Measurements from ENCODE around the gene RMI1. TPM values are rescaled to one million over a fixed set of nuclear protein-coding genes. Genes with fewer than 3 reads are reported as not detected.

The RMI1 gene
- total and polyA plus RNA-seq, 2 donors (not counting 3 experiments of a cell fraction or from before 2014, with no cell fraction given) = 1.1 to 11.5 TPM

- H3K9me1 ChIP-seq (replicated peaks; ENCODE audit: control insufficient read depth, extremely low read depth, insufficient read depth, low read length) = no peaks in the 10 kb centered on the region
- peaks cover 8% of the 10 kb centered on the region for H4K20me1 ChIP-seq (replicated peaks; ENCODE audit: control insufficient read depth, extremely low read depth, insufficient read depth, low read length)
- peaks cover 60% of the 10 kb centered on the region for H3K79me2 ChIP-seq (ENCODE audit: control insufficient read depth, insufficient read depth, low read length)
- no peak for DNase-seq (ENCODE audit: low read depth, low spot score)
- no peaks in the 10 kb centered on the region for H3K9me3 ChIP-seq (replicated peaks; ENCODE audit: control insufficient read depth, insufficient read depth, low read length)
- FAIRE-seq = no peak
- H2AFZ ChIP-seq (ENCODE audit: low read depth, low read length) = no peak overlapping the region
- TF ChIP-seq FOS (IDR thresholded peaks at IDR 0.05; ENCODE audit: borderline replicate concordance, insufficient read depth, low read length) = no peak
- TF ChIP-seq EZH2 (IDR thresholded peaks at IDR 0.05; ENCODE audit: borderline replicate concordance, low read depth, low read length, severe bottlenecking) = no peak
- TF ChIP-seq CTCF (IDR thresholded peaks at IDR 0.05; ENCODE audit: extremely low read depth in 1 of 2, insufficient read depth in 1 of 2, low read depth in 1 of 2, low read length in 2 of 2) = no peak
- TF ChIP-seq GATA2 (IDR thresholded peaks at IDR 0.05; ENCODE audit: insufficient read depth, insufficient read length, low read depth, low read length) = no peak
- no peak for TF ChIP-seq MAX (IDR thresholded peaks at IDR 0.05; ENCODE audit: insufficient read depth, insufficient read length)
- no peak for TF ChIP-seq JUN (IDR thresholded peaks at IDR 0.05; ENCODE audit: borderline replicate concordance, insufficient read depth, insufficient read length, low read depth)
- no peak for TF ChIP-seq MYC (IDR thresholded peaks at IDR 0.05; ENCODE audit: low read depth, low read length)
- TF ChIP-seq POLR2A (IDR thresholded peaks at IDR 0.05; ENCODE audit: low read depth, low read length) = no peak
- TF ChIP-seq POLR2AphosphoS5 (IDR thresholded peaks at IDR 0.05; ENCODE audit: insufficient read depth, low read depth, low read length) = no peak
- no peaks in the 10 kb centered on the region for H3K27me3 ChIP-seq (ENCODE audit: control insufficient read depth in 2 of 2, insufficient read depth in 2 of 2, low read length in 2 of 2)
- no peak overlapping the region for H3K4me2 ChIP-seq (ENCODE audit: insufficient read depth, low read length)
- ChIA-PET POLR2A (no interaction called here), CTCF (no interaction called here)
- BruUV-seq (replicated peaks) = no TSS peak
- dilution Hi-C loops (cut with MboI; ENCODE audit: extremely low pct_ligation_motif_present, low sequenced_read_pairs) = no loop called here
- peaks cover 2% of the 10 kb centered on the region for H3K4me1 ChIP-seq (ENCODE audit: control insufficient read depth, extremely low read depth, insufficient read depth, low read length)
- H3K27ac ChIP-seq (ENCODE audit: insufficient read depth, low read depth, low read length) = no peak overlapping the region
- no peak overlapping the region for H3K9ac ChIP-seq (replicated peaks; ENCODE audit: extremely low read depth, insufficient read depth, low read length)
- no peak overlapping the region for H3K4me3 ChIP-seq (replicated peaks in 1 of 3; ENCODE audit: insufficient read depth in 1 of 3, low read depth in 1 of 3, low read length in 3 of 3)
- intact Hi-C loops (cut with micrococcal nuclease) = no loop called here
- peaks cover 28 to 64% of the 10 kb centered on the region in 2 experiments for H3K36me3 ChIP-seq (ENCODE audit: control insufficient read depth in 2 of 2, extremely low read depth in 1 of 2, insufficient read depth in 2 of 2, low read length in 2 of 2)
Observed at GRCh38 chr9:83972286-83972685, 8.3 kb upstream of the RMI1 start.

Data from endothelial cell of umbilical vein (primary cell).